Stimulated activated CD8-positive, alpha-beta memory T cell treated with anti-CD3 and anti-CD28 coated beads, Interleukin-7, amount 100 ng/mL, for 4 hours (primary cell): ENCODE data around the gene COQ10A.
"Not testable (repeated sequence)": the region's sequence is repeated elsewhere in the genome, so short reads cannot be mapped to it uniquely, and the experiment has no call there.

Experiments used
- DNase-seq, 2 donors: peaks; one replicate each; pipeline ENCODE4 v3.0.0-alpha.2; 2020; ENCODE audit warnings: low read depth in 2 of 2

COQ10A gene

GRCh38 chr12:56278905-56279304 is 12.2 kb downstream of the COQ10A start:
- no peak for DNase-seq

DNA sequence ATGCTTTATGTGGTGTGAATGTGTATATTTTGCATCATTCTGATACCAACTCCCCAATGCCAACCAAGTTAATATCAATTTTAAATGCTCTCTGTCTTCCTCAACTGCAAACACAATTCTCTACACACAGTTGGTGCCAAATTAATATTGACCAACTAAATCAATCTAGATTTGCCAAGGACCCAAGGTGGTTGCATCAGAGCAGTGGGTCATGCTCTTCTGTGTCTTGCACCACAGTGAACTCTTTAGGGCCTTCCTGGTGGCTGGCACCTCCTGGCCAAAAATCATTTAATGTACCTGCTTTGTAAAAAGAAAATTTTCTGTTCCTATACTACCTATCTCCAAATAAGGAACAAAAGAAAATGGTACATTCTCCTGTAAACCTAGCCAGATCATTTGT is 14.1 kb downstream of the COQ10A start:
- DNase-seq = no peak

DNA sequence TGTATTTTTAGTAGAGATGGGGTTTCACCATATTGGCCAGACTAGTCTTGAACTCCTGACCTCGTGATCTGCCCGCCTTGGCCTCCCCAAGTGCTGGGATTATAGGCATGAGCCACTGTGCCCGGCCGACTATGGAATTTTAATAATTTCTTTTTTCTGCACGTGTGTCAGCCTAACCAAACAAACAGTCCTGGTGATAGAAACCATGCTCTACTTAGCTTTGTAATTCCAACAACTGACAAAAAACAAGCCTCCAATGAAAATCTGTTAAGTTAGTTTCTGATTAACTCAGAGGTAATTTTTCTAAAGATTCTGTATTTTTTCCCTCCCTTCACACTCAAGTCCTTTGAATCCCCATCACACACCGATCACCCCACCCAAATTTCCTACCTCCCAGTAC is 15.3 kb downstream of the COQ10A start:
- DNase-seq = no peak

DNA sequence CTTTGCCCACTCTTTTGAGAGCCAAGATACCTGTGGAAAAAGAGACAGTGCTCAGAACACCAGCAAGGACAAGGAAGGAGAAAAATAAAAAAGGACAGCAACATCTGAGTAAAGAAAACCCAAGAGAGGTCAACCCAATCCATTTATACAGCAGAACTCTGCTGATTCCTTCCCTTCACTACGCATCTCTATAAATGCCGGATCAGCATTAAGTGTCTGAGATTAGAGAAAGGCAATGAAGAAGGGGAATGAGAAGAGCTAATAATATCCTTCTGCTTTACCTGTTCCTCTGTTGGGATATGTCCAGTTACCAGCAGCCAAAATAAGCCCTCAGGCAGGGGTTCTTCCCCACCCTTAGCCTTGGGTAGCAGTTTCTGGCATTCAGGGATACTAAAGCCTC is 15.8 kb downstream of the COQ10A start:
- DNase-seq = no peak

DNA sequence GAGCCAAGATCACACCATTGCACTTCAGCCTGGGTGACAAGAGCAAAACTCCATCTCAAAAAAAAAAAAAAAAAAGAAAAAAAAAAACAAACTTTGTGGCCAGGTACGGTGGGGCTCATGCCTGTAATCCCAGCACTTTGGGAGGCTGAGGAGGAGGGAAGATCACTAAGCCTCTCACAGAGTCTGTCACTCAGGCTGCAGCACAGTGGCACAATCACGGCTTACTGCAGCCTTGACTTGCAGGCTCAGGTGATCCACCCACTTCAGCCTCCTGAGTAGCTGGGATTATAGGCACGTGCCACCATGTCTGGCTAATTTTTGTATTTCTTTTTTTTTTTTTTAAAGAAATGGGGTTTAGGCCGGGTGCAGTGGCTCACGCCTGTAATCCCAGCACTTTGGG is 17.5 kb downstream of the COQ10A start:
- DNase-seq = not testable (repeated sequence)

- DNase-seq = no peak
These were observed 19.5 kb downstream of the COQ10A start for GRCh38 chr12:56286044-56286830.

DNA sequence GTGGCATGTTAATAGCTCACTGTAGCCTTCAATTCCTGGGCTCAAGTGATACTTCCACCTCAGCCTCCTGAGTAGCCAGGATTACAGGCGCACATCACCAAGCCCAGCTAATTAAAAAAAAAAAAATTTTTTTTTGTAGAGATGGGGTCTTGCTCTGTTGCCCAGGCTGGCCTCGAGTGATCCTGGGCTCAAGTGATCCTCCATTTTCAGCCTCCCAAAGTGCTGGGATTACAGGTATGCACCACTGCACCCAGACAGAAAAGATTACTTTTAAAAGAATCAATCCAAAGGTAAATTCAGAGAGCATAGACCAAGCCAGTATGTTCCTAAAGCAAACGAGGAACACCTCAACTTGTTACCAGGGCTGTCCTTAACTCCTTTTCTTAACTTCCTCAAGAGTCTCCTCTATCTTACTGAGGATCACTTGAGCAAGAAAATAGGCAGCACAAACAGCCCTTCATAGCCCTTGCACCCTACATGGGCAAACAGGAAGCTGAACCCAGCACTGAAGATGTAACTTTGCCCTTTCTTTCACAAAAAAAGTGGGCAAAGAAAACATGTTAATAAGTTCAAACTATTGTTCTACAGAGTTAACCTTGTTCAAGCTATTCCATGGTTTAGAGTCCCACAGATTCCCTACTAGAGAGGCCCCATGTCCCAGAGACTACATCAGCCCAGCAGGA is 22.1 kb downstream of the COQ10A start:
- DNase-seq = no peak

DNA sequence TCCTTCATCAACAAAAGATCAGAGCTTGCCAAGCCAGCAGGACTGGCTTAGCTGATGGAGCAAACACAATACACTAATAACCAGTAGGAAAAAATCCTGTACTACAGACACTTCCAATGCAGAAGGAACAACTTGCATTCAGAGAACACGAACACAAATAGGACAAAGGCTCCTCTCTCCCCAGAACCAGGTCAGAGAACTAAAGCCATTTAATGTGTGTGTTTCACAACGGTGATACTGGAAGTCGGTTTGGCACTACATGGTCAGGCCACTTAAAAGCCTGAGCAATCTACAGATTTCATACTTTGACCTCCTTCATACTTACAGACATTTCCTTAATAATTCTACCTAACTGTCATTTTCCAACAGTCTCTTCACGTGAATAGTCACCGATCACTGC is 27.1 kb downstream of the COQ10A start:
- no peak for DNase-seq

DNA sequence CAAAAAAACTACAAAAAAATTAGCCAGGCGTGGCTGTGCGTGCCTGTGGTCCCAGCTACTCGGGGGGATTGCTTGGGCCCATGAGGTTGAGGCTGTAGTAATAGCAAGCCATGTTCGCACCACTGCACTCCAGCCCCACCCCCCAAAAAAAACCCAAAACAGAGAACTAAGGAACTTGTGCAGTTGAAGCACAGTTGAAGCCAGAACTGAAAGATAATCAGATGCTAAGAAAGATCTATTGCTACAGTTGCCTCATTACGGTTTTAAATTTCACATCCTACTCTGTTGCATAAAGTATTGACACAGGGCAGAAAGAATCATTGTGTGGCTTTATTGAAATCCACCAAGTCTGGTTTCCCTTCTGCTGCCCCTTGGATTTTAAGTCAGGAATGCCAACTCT is 29.6 kb downstream of the COQ10A start:
- no peak for DNase-seq

DNA sequence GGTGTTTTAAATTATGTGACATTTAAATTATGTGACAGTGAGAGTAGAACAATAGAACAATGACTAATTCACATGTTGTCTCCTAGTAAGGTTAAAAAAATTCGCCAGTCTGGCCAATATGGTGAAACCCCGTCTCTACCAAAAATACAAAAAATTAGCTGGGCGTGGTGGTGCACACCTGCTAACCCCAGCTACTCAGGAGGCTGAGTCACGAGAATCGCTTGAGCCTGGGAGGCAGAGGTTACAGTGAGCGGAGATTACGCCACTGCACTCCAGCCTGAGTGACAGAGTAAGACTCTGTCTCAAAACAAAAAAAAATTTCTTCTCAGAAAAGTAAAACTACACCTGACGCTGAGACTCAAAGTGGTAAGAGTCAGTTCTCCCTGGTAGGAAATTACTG is 30.7 kb downstream of the COQ10A start:
- DNase-seq = no peak

GRCh38 chr12:56298828-56299227 is 32.1 kb downstream of the COQ10A start:
- no peak for DNase-seq

GRCh38 chr12:56299308-56299852 is 32.6 kb downstream of the COQ10A start:
- DNase-seq = no peak

GRCh38 chr12:56299853-56300643 is 33.3 kb downstream of the COQ10A start, which contains the start of gene CS:
Gene CS (minus strand): TSS chr12:56300330. CDS start chr12:56300201, 129 bp downstream.
- DNase-seq = peak; percentile 97 to 98

GRCh38 chr12:56300644-56301464 is 34.1 kb downstream of the COQ10A start:
- DNase-seq = no peak

GRCh38 chr12:56304276-56304675 is 37.5 kb downstream of the COQ10A start:
- DNase-seq = no peak

DNA sequence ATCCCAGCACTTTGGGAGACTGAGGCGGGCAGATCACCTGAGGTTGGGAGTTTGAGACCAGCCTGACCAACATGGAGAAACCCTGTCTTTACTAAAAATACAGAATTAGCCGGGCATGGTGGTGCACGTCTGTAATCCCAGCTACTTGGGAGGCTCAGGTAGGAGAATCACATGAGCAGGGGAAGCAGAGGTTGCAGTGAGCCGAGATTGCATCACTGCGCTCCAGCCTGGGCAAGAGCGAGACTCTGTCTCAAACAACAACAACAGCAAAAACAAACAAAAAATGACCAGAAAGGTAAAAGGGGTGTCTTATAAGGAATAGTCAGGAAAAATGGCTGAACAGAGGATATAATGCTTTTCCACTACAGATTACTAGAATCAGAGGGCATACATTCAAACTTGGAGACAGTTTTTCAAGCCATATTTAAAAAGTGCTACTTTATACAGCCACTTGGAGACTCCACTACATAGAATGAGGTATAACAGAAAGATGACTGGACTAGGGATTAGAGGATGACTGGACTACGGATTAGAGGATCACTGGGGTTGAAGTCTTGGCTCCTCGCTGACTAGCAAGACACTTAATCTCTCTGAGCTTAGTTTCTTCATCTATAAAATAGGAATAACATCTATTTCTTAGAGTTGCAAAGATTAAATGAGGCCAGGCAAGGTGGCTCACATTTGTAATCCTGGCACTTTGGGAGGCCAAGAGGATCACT is 38.3 kb downstream of the COQ10A start:
- DNase-seq = no peak

- no peak for DNase-seq
These were observed 40.7 kb downstream of the COQ10A start for GRCh38 chr12:56307221-56307965.

DNA sequence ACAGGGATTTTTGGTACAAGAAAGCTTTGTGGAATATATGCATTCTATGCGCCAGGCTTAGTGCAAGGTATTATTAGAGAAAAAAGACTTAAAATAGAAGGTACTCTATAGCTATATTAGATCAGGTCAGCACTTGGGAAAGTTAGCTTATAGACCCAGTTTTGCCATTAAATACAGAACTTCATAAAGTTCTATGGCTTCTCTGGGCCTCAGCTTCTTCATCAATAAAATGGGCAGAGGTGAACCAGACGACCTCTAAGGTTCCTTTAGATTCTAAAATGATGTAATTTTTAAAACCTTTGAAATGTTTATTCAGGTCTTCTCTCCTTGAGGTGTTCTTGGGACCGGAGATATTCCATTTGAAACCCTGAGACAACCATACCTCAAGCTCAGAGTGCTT is 42.0 kb downstream of the COQ10A start:
- no peak for DNase-seq

- no peak for DNase-seq
These were observed 44.3 kb downstream of the COQ10A start for GRCh38 chr12:56311003-56311402.

DNA sequence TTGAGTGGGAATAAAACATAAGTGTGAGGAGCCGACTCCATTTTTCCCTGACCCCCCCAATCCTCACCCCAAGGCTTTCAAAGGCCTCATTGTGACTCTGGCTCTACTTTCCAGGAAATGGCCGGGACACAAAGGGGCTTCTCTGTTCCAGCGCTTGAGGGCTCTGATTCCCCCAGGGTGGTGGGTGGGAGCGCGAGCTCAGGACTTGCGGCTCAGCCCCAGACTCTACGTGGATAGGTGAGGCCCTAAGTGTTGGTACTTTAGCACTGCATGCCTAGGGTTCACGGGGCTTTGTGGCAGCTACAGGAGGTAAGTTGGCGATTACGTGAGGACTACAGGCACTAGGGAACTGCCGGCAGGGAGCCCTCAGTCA is 48.5 kb downstream of the COQ10A start:
- DNase-seq = no peak
